Astrocyte (in vitro differentiated cells and primary cell): ENCODE data around the gene SPCS1. TPM values are rescaled to one million over a fixed set of nuclear protein-coding genes. Genes with fewer than 3 reads are reported as not detected.
A peak's percentile ranks its signal among the peaks of the same experiment; 100 is the strongest.

ENCODE experiments used
- DNase-seq: peaks from one replicate; pipeline ENCODE4 v3.0.0-alpha.2; 2010; ENCODE audit warnings: low read depth
- FAIRE-seq: peaks from 2 replicates; lab custom pipeline; 2011; peaks lifted over from hg19 to GRCh38; lab: Jason Lieb, UNC
- H2AFZ ChIP-seq: 2 replicates; pipeline ENCODE4 v1.6.0; 2012; ENCODE audit warnings: low read depth, low read length, inconsistent platforms
- H3K27ac ChIP-seq: 2 replicates; pipeline ENCODE4 v1.5.1; 2011; ENCODE audit warnings: low read depth, low read length, inconsistent platforms
- H3K27me3 ChIP-seq: 2 replicates; pipeline ENCODE4 v1.6.0; 2011; ENCODE audit warnings: low read length, inconsistent platforms; ENCODE audit not compliant: insufficient read depth
- H3K36me3 ChIP-seq: 2 replicates; pipeline ENCODE4 v1.5.1; 2011; ENCODE audit warnings: low read length, inconsistent platforms; ENCODE audit not compliant: insufficient read depth
- H3K4me1 ChIP-seq: 2 replicates; pipeline ENCODE4 v1.5.1; 2011; ENCODE audit warnings: low read length, inconsistent platforms; ENCODE audit not compliant: insufficient read depth
- H3K4me2 ChIP-seq: 2 replicates; pipeline ENCODE4 v1.6.0; 2012; ENCODE audit warnings: low read length, inconsistent platforms
- H3K4me3 ChIP-seq: 2 replicates; pipeline ENCODE4 v1.5.1; 2011; ENCODE audit warnings: low read depth, mild to moderate bottlenecking, low read length, inconsistent platforms; ENCODE audit not compliant: insufficient read depth
- H3K79me2 ChIP-seq: 2 replicates; pipeline ENCODE4 v1.6.0; 2012; ENCODE audit warnings: mild to moderate bottlenecking, low read length, inconsistent platforms; ENCODE audit not compliant: insufficient read depth
- H3K9ac ChIP-seq: 2 replicates; pipeline ENCODE4 v1.6.0; 2012; ENCODE audit warnings: mild to moderate bottlenecking, low read length, inconsistent platforms
- H3K9me3 ChIP-seq: 2 replicates; pipeline ENCODE4 v1.5.1; 2012; ENCODE audit warnings: low read depth, mild to moderate bottlenecking, low read length, inconsistent platforms; ENCODE audit not compliant: insufficient read depth
- H4K20me1 ChIP-seq: 2 replicates; pipeline ENCODE4 v1.6.0; 2012; ENCODE audit warnings: low read length, inconsistent platforms; ENCODE audit not compliant: insufficient read depth
- H3K27ac Mint-ChIP-seq: one replicate; pipeline ENCODE4 v1.8.0; 2021; ENCODE audit warnings: mild to moderate bottlenecking, mixed read lengths; ENCODE audit not compliant: unreplicated experiment
- H3K27me3 Mint-ChIP-seq: one replicate; pipeline ENCODE4 v1.8.0; 2021; ENCODE audit warnings: low read depth, mixed read lengths; ENCODE audit not compliant: unreplicated experiment
- H3K36me3 Mint-ChIP-seq: one replicate; pipeline ENCODE4 v1.8.0; 2021; ENCODE audit warnings: low read depth, mixed read lengths; ENCODE audit not compliant: unreplicated experiment
- H3K4me1 Mint-ChIP-seq: one replicate; pipeline ENCODE4 v1.8.0; 2021; ENCODE audit warnings: low read depth, mixed read lengths; ENCODE audit not compliant: unreplicated experiment
- H3K4me3 Mint-ChIP-seq: one replicate; pipeline ENCODE4 v1.8.0; 2021; ENCODE audit warnings: mild to moderate bottlenecking, moderate library complexity, mixed read lengths; ENCODE audit not compliant: unreplicated experiment
- H3K9me3 Mint-ChIP-seq: one replicate; pipeline ENCODE4 v1.8.0; 2021; ENCODE audit warnings: mild to moderate bottlenecking, mixed read lengths; ENCODE audit not compliant: unreplicated experiment
- EZH2 ChIP-seq: IDR thresholded peaks from 2 replicates; pipeline ENCODE4 v1.6.1; 2012; ENCODE audit warnings: mild to moderate bottlenecking, low read length, inconsistent platforms; ENCODE audit not compliant: insufficient read depth
- total RNA-seq: library from RNA; stranded (reverse); gene quantifications from 2 replicates; pipeline ENCODE4 v1.2.1, GENCODE V29; 2021
- TF ChIP-seq, protein P1 (sequence below): IDR thresholded peaks from 2 replicates; pipeline ENCODE4 v1.5.1; 2011; ENCODE audit warnings: low read depth, mild to moderate bottlenecking, inconsistent platforms, low read length, moderate library complexity; ENCODE audit not compliant: insufficient read depth

The SPCS1 gene
- total RNA-seq, 1 donor from 2014 or later = 110 TPM

- H4K20me1 ChIP-seq = no peaks in the 10 kb centered on the region
- no peaks in the 10 kb centered on the region for H3K79me2 ChIP-seq
- no peak overlapping the region for H3K4me3 Mint-ChIP-seq
- H3K4me3 ChIP-seq = no peak overlapping the region
- H3K27me3 Mint-ChIP-seq = no peaks in the 10 kb centered on the region
- no peaks in the 10 kb centered on the region for H3K27me3 ChIP-seq
- peaks cover 3% of the 10 kb centered on the region for H3K9me3 Mint-ChIP-seq
- H3K27ac ChIP-seq = no peak overlapping the region
- peaks cover 24% of the 10 kb centered on the region for H3K36me3 ChIP-seq
- H3K4me1 ChIP-seq = no peaks in the 10 kb centered on the region
- FAIRE-seq (no peak), DNase-seq (no peak)
- H3K9me3 ChIP-seq = no peaks in the 10 kb centered on the region
- no peak overlapping the region for H3K9ac ChIP-seq
- H3K4me1 Mint-ChIP-seq = no peaks in the 10 kb centered on the region
- TF ChIP-seq, protein P1, sequence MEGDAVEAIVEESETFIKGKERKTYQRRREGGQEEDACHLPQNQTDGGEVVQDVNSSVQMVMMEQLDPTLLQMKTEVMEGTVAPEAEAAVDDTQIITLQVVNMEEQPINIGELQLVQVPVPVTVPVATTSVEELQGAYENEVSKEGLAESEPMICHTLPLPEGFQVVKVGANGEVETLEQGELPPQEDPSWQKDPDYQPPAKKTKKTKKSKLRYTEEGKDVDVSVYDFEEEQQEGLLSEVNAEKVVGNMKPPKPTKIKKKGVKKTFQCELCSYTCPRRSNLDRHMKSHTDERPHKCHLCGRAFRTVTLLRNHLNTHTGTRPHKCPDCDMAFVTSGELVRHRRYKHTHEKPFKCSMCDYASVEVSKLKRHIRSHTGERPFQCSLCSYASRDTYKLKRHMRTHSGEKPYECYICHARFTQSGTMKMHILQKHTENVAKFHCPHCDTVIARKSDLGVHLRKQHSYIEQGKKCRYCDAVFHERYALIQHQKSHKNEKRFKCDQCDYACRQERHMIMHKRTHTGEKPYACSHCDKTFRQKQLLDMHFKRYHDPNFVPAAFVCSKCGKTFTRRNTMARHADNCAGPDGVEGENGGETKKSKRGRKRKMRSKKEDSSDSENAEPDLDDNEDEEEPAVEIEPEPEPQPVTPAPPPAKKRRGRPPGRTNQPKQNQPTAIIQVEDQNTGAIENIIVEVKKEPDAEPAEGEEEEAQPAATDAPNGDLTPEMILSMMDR = no peak
- no peak for TF ChIP-seq EZH2
- H3K27ac Mint-ChIP-seq = no peak overlapping the region
- H3K36me3 Mint-ChIP-seq = peaks cover 30% of the 10 kb centered on the region
- H3K4me2 ChIP-seq = no peak overlapping the region
- no peak overlapping the region for H2AFZ ChIP-seq
These were observed 33.8 kb downstream of the SPCS1 start for GRCh38 chr3:52739730-52740129.

DNA sequence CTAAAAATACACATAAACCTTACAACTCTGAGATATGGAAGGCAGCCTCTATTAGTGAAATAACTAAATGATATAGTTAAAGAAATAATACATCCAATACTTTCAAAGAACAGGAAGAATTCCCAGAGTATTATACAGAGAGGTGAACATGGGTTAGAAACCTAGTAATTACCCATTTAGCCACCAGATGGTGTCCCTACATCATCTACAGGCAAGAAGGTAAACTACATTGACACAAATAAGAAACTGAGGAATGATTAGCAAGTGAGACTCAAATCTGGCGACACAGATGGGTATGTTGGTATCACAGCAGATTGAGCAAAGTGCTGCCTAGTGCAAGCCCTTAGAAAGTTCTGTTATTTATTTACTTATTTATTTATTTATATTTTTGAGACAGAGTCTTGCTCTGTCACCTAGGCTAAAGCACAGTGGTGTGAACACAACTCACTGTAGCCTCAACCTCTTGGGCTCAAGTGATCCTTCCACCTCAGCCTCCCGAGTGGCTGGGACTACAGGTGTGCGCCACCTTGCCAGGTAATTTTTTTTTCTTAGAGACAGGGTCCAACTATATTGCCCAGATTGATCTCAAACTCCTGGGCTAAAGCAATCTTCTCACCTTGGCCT lies 36.6 kb downstream of the SPCS1 start:
- Histone ChIP-seq H3K27ac (no peak overlapping the region), H3K9me3 (no peaks in the 10 kb centered on the region), H3K4me3 (no peak overlapping the region), H3K9ac (no peak overlapping the region), H3K27me3 (no peaks in the 10 kb centered on the region), H2AFZ (no peak overlapping the region), H3K36me3 (peaks cover 28% of the 10 kb centered on the region), H4K20me1 (no peaks in the 10 kb centered on the region), H3K4me1 (no peaks in the 10 kb centered on the region), H3K4me2 (no peak overlapping the region), H3K79me2 (no peaks in the 10 kb centered on the region)
- FAIRE-seq (no peak), DNase-seq (peak; percentile 12)
- no peaks in the 10 kb centered on the region for H3K4me1 Mint-ChIP-seq
- TF ChIP-seq, protein P1 = peak; percentile 62
- no peak for TF ChIP-seq EZH2
- no peaks in the 10 kb centered on the region for H3K27me3 Mint-ChIP-seq
- no peak overlapping the region for H3K27ac Mint-ChIP-seq
- H3K9me3 Mint-ChIP-seq = no peaks in the 10 kb centered on the region
- no peak overlapping the region for H3K4me3 Mint-ChIP-seq
- peaks cover 12% of the 10 kb centered on the region for H3K36me3 Mint-ChIP-seq

GRCh38 chr3:52743152-52743551 lies 37.2 kb downstream of the SPCS1 start:
- Histone ChIP-seq H3K9ac (no peak overlapping the region), H3K4me2 (no peak overlapping the region), H4K20me1 (no peaks in the 10 kb centered on the region), H3K79me2 (no peaks in the 10 kb centered on the region), H3K9me3 (no peaks in the 10 kb centered on the region), H3K4me3 (no peak overlapping the region), H3K4me1 (no peaks in the 10 kb centered on the region), H3K36me3 (peaks cover 27% of the 10 kb centered on the region), H3K27me3 (no peaks in the 10 kb centered on the region), H2AFZ (no peak overlapping the region), H3K27ac (no peak overlapping the region)
- Mint-ChIP-seq H3K27me3 (no peaks in the 10 kb centered on the region), H3K4me1 (no peaks in the 10 kb centered on the region), H3K27ac (no peak overlapping the region), H3K36me3 (peaks cover 12% of the 10 kb centered on the region), H3K4me3 (no peak overlapping the region), H3K9me3 (no peaks in the 10 kb centered on the region)
- DNase-seq (no peak), FAIRE-seq (no peak)
- no peak for TF ChIP-seq EZH2
- TF ChIP-seq, protein P1 = no peak
